Activated CD8-positive, alpha-beta T cell treated with anti-CD3 and anti-CD28 coated beads for 36 hours (primary cell): ENCODE measurements around the gene POPDC3. TPM values are rescaled to one million over a fixed set of nuclear protein-coding genes. Genes with fewer than 3 reads are reported as not detected.
"Not testable (repeated sequence)": the region's sequence is repeated elsewhere in the genome, so short reads cannot be mapped to it uniquely, and the experiment has no call there.

Experiments used
- ATAC-seq: fragments of 200-7000 bp; cut with Tn5 transposase; one replicate; pipeline ENCODE4 v1.10.0; 2021; ENCODE audit warnings: mild to moderate bottlenecking, moderate library complexity
- CTCF ChIA-PET: fragments of 350-600 bp; sonication (Branson Sonifier 250); formaldehyde crosslinking; loops from one replicate; lab custom pipeline; 2021; ENCODE audit warnings: antibody characterized with exemption; lab: Charles Lee
- POLR2A ChIA-PET: fragments of 350-600 bp; sonication (Branson Sonifier 250); formaldehyde crosslinking; loops from one replicate; lab custom pipeline; 2021; ENCODE audit warnings: antibody characterized with exemption; lab: Charles Lee
- DNase-seq: peaks from one replicate; pipeline ENCODE4 v3.0.0-alpha.2; 2020
- H3K27ac Mint-ChIP-seq: one replicate; pipeline ENCODE4 v1.8.0; 2021; ENCODE audit warnings: mild to moderate bottlenecking, mixed read lengths
- H3K27me3 Mint-ChIP-seq: one replicate; pipeline ENCODE4 v1.8.0; 2021; ENCODE audit warnings: mixed read lengths
- H3K36me3 Mint-ChIP-seq: one replicate; pipeline ENCODE4 v1.8.0; 2021; ENCODE audit warnings: low read depth, mixed read lengths
- H3K4me1 Mint-ChIP-seq: one replicate; pipeline ENCODE4 v1.8.0; 2021; ENCODE audit warnings: low read depth, mixed read lengths
- H3K4me3 Mint-ChIP-seq: one replicate; pipeline ENCODE4 v1.8.0; 2021; ENCODE audit warnings: mild to moderate bottlenecking, moderate library complexity, mixed read lengths
- H3K9me3 Mint-ChIP-seq: one replicate; pipeline ENCODE4 v1.8.0; 2021; ENCODE audit warnings: mixed read lengths
- CTCF ChIP-seq: fragments of 200-600 bp; IDR thresholded peaks from one replicate; pipeline ENCODE4 v1.8.0; 2022; ENCODE audit warnings: antibody characterized with exemption, mild to moderate bottlenecking
- intact Hi-C: fragments of 100-400 bp; cut with micrococcal nuclease; formaldehyde crosslinking; loops from one replicate; pipeline ENCODE4 v1.10.0; 2022
- total RNA-seq, 2 experiments: library from RNA; stranded (reverse); gene quantifications; one replicate each; pipeline ENCODE4 v1.2.3, GENCODE V29; 2021

Gene POPDC3
- total RNA-seq, 2 experiments from 2014 or later, result not detected

GRCh38 chr6:105178636-105179035, 1.2 kb downstream of the POPDC3 start:
- Mint-ChIP-seq H3K36me3 (no peaks in the 10 kb centered on the region), H3K27me3 (peaks cover 54% of the 10 kb centered on the region), H3K9me3 (no peaks in the 10 kb centered on the region), H3K4me1 (peaks cover 4% of the 10 kb centered on the region), H3K4me3 (no peak overlapping the region), H3K27ac (no peak overlapping the region)
- ChIA-PET CTCF (interaction anchor here (1.8 kb wide), 1 partner anchor 91 kb away, joined by 4 read pairs; no protein-coding TSS in a partner anchor), POLR2A (no interaction called here)
- ATAC-seq (no peak), DNase-seq (no peak)
- intact Hi-C loops, result no loop called here
- TF ChIP-seq CTCF, result no peak

- intact Hi-C loops, result no loop called here
- H3K27me3 Mint-ChIP-seq, result peaks cover 51% of the 10 kb centered on the region
- POLR2A ChIA-PET, result no interaction called here
- DNase-seq, result no peak
- H3K27ac Mint-ChIP-seq, result no peak overlapping the region
- no peak for TF ChIP-seq CTCF
- no peak overlapping the region for H3K4me3 Mint-ChIP-seq
- no peaks in the 10 kb centered on the region for H3K36me3 Mint-ChIP-seq
- H3K9me3 Mint-ChIP-seq, result no peaks in the 10 kb centered on the region
- H3K4me1 Mint-ChIP-seq, result peaks cover 4% of the 10 kb centered on the region
- CTCF ChIA-PET, result interaction anchor here (1.8 kb wide), 1 partner anchor 90 kb away, joined by 4 read pairs; no protein-coding TSS in a partner anchor
- ATAC-seq, result no peak
Measured at GRCh38 chr6:105178110-105178509, 1.7 kb downstream of the POPDC3 start.

GRCh38 chr6:105177556-105177955, 2.3 kb downstream of the POPDC3 start:
- Mint-ChIP-seq H3K4me1 (peaks cover 4% of the 10 kb centered on the region), H3K9me3 (no peaks in the 10 kb centered on the region), H3K27ac (no peak overlapping the region), H3K36me3 (no peaks in the 10 kb centered on the region), H3K27me3 (peaks cover 48% of the 10 kb centered on the region), H3K4me3 (no peak overlapping the region)
- no peak for ATAC-seq
- TF ChIP-seq CTCF, result no peak
- ChIA-PET CTCF (interaction anchor here (1.8 kb wide), 1 partner anchor 90 kb away, joined by 4 read pairs; no protein-coding TSS in a partner anchor), POLR2A (no interaction called here)
- DNase-seq, result no peak
- intact Hi-C loops, result no loop called here

- ChIA-PET CTCF (no interaction called here), POLR2A (no interaction called here)
- no peak overlapping the region for H3K4me3 Mint-ChIP-seq
- intact Hi-C loops, result no loop called here
- ATAC-seq, result no peak
- no peaks in the 10 kb centered on the region for H3K36me3 Mint-ChIP-seq
- TF ChIP-seq CTCF, result no peak
- H3K4me1 Mint-ChIP-seq, result peaks cover 2% of the 10 kb centered on the region
- no peak overlapping the region for H3K27ac Mint-ChIP-seq
- H3K27me3 Mint-ChIP-seq, result peaks cover 35% of the 10 kb centered on the region
- H3K9me3 Mint-ChIP-seq, result no peaks in the 10 kb centered on the region
- DNase-seq, result no peak
Measured at GRCh38 chr6:105174512-105174911, 5.3 kb downstream of the POPDC3 start.

GRCh38 chr6:105172515-105172914, 7.3 kb downstream of the POPDC3 start:
- H3K4me3 Mint-ChIP-seq, POLR2A ChIA-PET, CTCF ChIA-PET, H3K36me3 Mint-ChIP-seq, H3K4me1 Mint-ChIP-seq, intact Hi-C loops, H3K9me3 Mint-ChIP-seq, DNase-seq, ATAC-seq, H3K27ac Mint-ChIP-seq: not testable (repeated sequence)
- peaks cover 31% of the 10 kb centered on the region for H3K27me3 Mint-ChIP-seq
